ENCODE measurements around the gene MAP4K2.

MAP4K2 gene

GRCh38 chr11:64842851-64843685 is 40.1 kb upstream of the MAP4K2 start:
- ATAC-seq: no peak
- TF ChIP-seq ESRRG (CRISPR knock-in tag; IDR thresholded peaks at IDR 0.05): no peak
- no peak for TF ChIP-seq POU6F1 (CRISPR knock-in tag; IDR thresholded peaks at IDR 0.05; ENCODE audit: borderline replicate concordance, low read depth)
- TF ChIP-seq ISL1 (CRISPR knock-in tag; IDR thresholded peaks at IDR 0.05): no peak
- no peak for TF ChIP-seq CSDC2 (CRISPR knock-in tag; IDR thresholded peaks at IDR 0.05)
- TF ChIP-seq ZNF8 (CRISPR knock-in tag; IDR thresholded peaks at IDR 0.05): no peak
- no peak for TF ChIP-seq RARB (CRISPR knock-in tag; IDR thresholded peaks at IDR 0.05)
- no peak for TF ChIP-seq PATZ1 (CRISPR knock-in tag; IDR thresholded peaks at IDR 0.05; ENCODE audit: borderline replicate concordance)
- TF ChIP-seq ZC3H10 (CRISPR knock-in tag; IDR thresholded peaks at IDR 0.05): no peak
- no peak for TF ChIP-seq ZNF70 (CRISPR knock-in tag; IDR thresholded peaks at IDR 0.05)

- ATAC-seq: no peak
- no peak for TF ChIP-seq BACH2 (CRISPR knock-in tag; IDR thresholded peaks at IDR 0.05; ENCODE audit: borderline replicate concordance)
- no peak for TF ChIP-seq TCF4 (CRISPR knock-in tag; IDR thresholded peaks at IDR 0.05; ENCODE audit: borderline replicate concordance)
- TF ChIP-seq ZC3H10 (CRISPR knock-in tag; IDR thresholded peaks at IDR 0.05): no peak
- no peak for TF ChIP-seq OSR1 (CRISPR knock-in tag; IDR thresholded peaks at IDR 0.05)
- TF ChIP-seq ESRRG (CRISPR knock-in tag; IDR thresholded peaks at IDR 0.05): no peak
- TF ChIP-seq RARB (CRISPR knock-in tag; IDR thresholded peaks at IDR 0.05): no peak
These were observed 39.3 kb upstream of the MAP4K2 start for GRCh38 chr11:64842366-64842759.

- ATAC-seq: no peak
- TF ChIP-seq CREB5 (CRISPR knock-in tag; IDR thresholded peaks at IDR 0.05; ENCODE audit: low read depth): no peak
These were observed 38.8 kb upstream of the MAP4K2 start for GRCh38 chr11:64841592-64842365.

- no peak for TF ChIP-seq ZNF565 (CRISPR knock-in tag; conservative IDR thresholded peaks at IDR 0.05; ENCODE audit: low read depth)
- TF ChIP-seq SNAI2 (CRISPR knock-in tag; IDR thresholded peaks at IDR 0.05): no peak
- no peak for TF ChIP-seq ZFP30 (CRISPR knock-in tag; IDR thresholded peaks at IDR 0.05)
- TF ChIP-seq ZNF70 (CRISPR knock-in tag; IDR thresholded peaks at IDR 0.05): no peak
- TF ChIP-seq ZFP3 (CRISPR knock-in tag; IDR thresholded peaks at IDR 0.05): no peak
- no peak for TF ChIP-seq CSDC2 (CRISPR knock-in tag; IDR thresholded peaks at IDR 0.05)
- no peak for TF ChIP-seq TSHZ2 (CRISPR knock-in tag; IDR thresholded peaks at IDR 0.05)
- TF ChIP-seq ISL1 (CRISPR knock-in tag; IDR thresholded peaks at IDR 0.05): no peak
- TF ChIP-seq RARB (CRISPR knock-in tag; IDR thresholded peaks at IDR 0.05): no peak
- no peak for TF ChIP-seq GLIS3 (CRISPR knock-in tag; IDR thresholded peaks at IDR 0.05)
- TF ChIP-seq PATZ1 (CRISPR knock-in tag; IDR thresholded peaks at IDR 0.05; ENCODE audit: borderline replicate concordance): no peak
- ATAC-seq: no peak
These were observed 37.1 kb upstream of the MAP4K2 start for GRCh38 chr11:64839887-64840782.
